GM12878 (cell line): Measurements from ENCODE around the gene TSC22D4. TPM values are rescaled to one million over a fixed set of nuclear protein-coding genes. Genes with fewer than 3 reads are reported as not detected.
A peak's percentile ranks its signal among the peaks of the same experiment; 100 is the strongest.

ENCODE experiments used
- EP300 ChIP-seq, 2 experiments: fragments of 150-350 bp in 1 of 2; IDR thresholded peaks; 2 replicates each; pipeline ENCODE4 v1.6.1; 2011 to 2012; ENCODE audit warnings: low read depth in 2 of 2, low read length in 2 of 2, borderline replicate concordance in 1 of 2, improper control_type of control experiment in 1 of 2, inconsistent platforms in 1 of 2; ENCODE audit not compliant: control insufficient read depth in 1 of 2
- HDAC2 ChIP-seq: fragments of 200-600 bp; sonication (generic); IDR thresholded peaks from 2 replicates; pipeline ENCODE4 v1.6.1; 2017
- HDGF ChIP-seq: fragments of 450-650 bp; IDR thresholded peaks from 2 replicates; pipeline ENCODE4 v1.6.1; 2016; ENCODE audit warnings: antibody characterized with exemption
- IKZF2 ChIP-seq, 2 experiments: fragments of 450-650 bp; IDR thresholded peaks; 2 replicates each; pipeline ENCODE4 v1.6.1; 2017; ENCODE audit warnings: mild to moderate bottlenecking in 2 of 2, moderate library complexity in 2 of 2
- MTA2 ChIP-seq: fragments of 450-650 bp; IDR thresholded peaks from 2 replicates; pipeline ENCODE4 v1.6.1; 2016; ENCODE audit warnings: low read depth, mild to moderate bottlenecking, moderate library complexity
- PAX8 ChIP-seq: fragments of 450-650 bp; IDR thresholded peaks from 2 replicates; pipeline ENCODE4 v1.6.1; 2017; ENCODE audit warnings: mild to moderate bottlenecking, moderate library complexity
- POLR2AphosphoS2 ChIP-seq: IDR thresholded peaks from 2 replicates; pipeline ENCODE4 v1.6.1; 2011; ENCODE audit warnings: low read depth, mild to moderate bottlenecking, low read length, improper control_type of control experiment, moderate library complexity
- RELA ChIP-seq: fragments of 450-650 bp; IDR thresholded peaks from 2 replicates; pipeline ENCODE4 v1.8.0; 2014; ENCODE audit warnings: borderline replicate concordance; ENCODE audit not compliant: partially characterized antibody
- SP1 ChIP-seq: IDR thresholded peaks from one replicate; pipeline ENCODE4 v1.6.1; 2011; ENCODE audit warnings: low read depth, low read length
- SREBF2 ChIP-seq: IDR thresholded peaks from 2 replicates; pipeline ENCODE4 v1.6.1; 2012; ENCODE audit warnings: mild to moderate bottlenecking, low read length
- SRF ChIP-seq, 2 experiments: IDR thresholded peaks; 2 replicates each; pipeline ENCODE4 v1.6.1; 2011; ENCODE audit warnings: low read depth in 2 of 2, low read length in 2 of 2, mild to moderate bottlenecking in 1 of 2, moderate library complexity in 1 of 2
- TCF12 ChIP-seq: IDR thresholded peaks from 2 replicates; pipeline ENCODE4 v1.6.1; 2011; ENCODE audit warnings: low read depth, mild to moderate bottlenecking, low read length
- ZNF384 ChIP-seq: IDR thresholded peaks from 2 replicates; pipeline ENCODE4 v1.6.1; 2012; ENCODE audit warnings: low read depth, mild to moderate bottlenecking, low read length, improper control_type of control experiment, borderline replicate concordance
- polyA plus RNA-seq, 11 experiments: library from polyadenylated mRNA; depleted of rRNA in 4 of 11; unstranded in 6 of 11; stranded (reverse) in 5 of 11; fragments of >200 nt; fragmentation: Nextera tagmentation in 4 of 11; fragmentation: Illumina TruSeq in 1 of 11; extraction: Ambion mirVana in 4 of 11; extraction: Trizol in 1 of 11; gene quantifications; 1 replicate in 1 of 11; 2 replicates in 10 of 11; pipeline versions ENCODE4 v1.2.1 to v1.2.3, GENCODE V29; 2011 to 2016; ENCODE audit warnings: inconsistent platforms in 2 of 11, missing spikeins in 2 of 11, low read depth in 1 of 11
- total RNA-seq, 4 experiments: library from RNA; depleted of rRNA in 3 of 4; stranded (reverse); fragments of >200 nt in 3 of 4; fragmentation: Illumina TruSeq in 1 of 4; extraction: Trizol in 1 of 4; gene quantifications; 2 replicates each; pipeline versions ENCODE4 v1.2.1 to v1.2.3, GENCODE V29; 2013 to 2021
- TF ChIP-seq, protein P1 (sequence below): fragments of 450-650 bp; IDR thresholded peaks from 2 replicates; pipeline ENCODE4 v1.6.1; 2016; ENCODE audit warnings: mild to moderate bottlenecking
- TF ChIP-seq, protein P2 (sequence below): IDR thresholded peaks from 2 replicates; pipeline ENCODE4 v1.6.1; 2012; ENCODE audit warnings: low read depth, low read length, improper control_type of control experiment
- TF ChIP-seq, protein P3 (sequence below): IDR thresholded peaks from 2 replicates; pipeline ENCODE4 v1.6.1; 2012; ENCODE audit warnings: mild to moderate bottlenecking, low read depth, low read length
- TF ChIP-seq, protein P4 (sequence below): fragments of 450-650 bp; IDR thresholded peaks from 2 replicates; pipeline ENCODE4 v1.6.1; 2017; ENCODE audit warnings: mild to moderate bottlenecking, moderate library complexity

TSC22D4 gene
- total and polyA plus RNA-seq, 10 of the 15 experiments (the other 5 are each of a cell fraction or from before 2014, with no cell fraction given), result 0.50 to 65.7 (median 24.4) TPM

DNA sequence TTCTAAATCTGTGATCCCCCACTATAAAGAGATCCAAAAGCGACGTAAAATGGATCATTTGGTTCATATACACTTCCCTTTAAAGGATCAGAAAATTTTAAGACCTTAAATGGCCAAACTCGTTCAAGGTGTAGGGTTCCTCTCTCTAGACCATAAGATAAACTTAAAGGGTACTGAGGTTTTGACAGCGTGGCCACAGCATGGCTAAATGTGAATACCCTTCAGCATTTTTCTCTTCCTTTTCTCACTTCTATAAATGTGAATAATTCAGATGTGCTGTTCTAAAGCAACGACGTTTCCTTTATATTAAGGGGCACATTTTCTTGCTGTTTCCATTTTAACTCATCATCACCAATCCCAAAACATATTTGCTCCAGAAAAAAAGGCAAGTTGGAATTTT lies 55.7 kb downstream of the TSC22D4 start (continued):
- peak; percentile 39 to 42; a peak in 2 of 4 replicates for TF ChIP-seq IKZF2 (IDR thresholded peaks at IDR 0.05)
- TF ChIP-seq ZNF384, result no peak
- TF ChIP-seq, protein P1, sequence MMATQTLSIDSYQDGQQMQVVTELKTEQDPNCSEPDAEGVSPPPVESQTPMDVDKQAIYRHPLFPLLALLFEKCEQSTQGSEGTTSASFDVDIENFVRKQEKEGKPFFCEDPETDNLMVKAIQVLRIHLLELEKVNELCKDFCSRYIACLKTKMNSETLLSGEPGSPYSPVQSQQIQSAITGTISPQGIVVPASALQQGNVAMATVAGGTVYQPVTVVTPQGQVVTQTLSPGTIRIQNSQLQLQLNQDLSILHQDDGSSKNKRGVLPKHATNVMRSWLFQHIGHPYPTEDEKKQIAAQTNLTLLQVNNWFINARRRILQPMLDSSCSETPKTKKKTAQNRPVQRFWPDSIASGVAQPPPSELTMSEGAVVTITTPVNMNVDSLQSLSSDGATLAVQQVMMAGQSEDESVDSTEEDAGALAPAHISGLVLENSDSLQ, result no peak
- TF ChIP-seq MTA2, result peak; percentile 50; the same call in 1 of the 2 replicates
- no peak for TF ChIP-seq HDGF
- TF ChIP-seq EP300 (IDR thresholded peaks at IDR 0.05; ENCODE audit: borderline replicate concordance in 1 of 2, control insufficient read depth in 1 of 2, low read depth in 2 of 2, low read length in 2 of 2), result 0 out of 4 replicates have a peak, but pooled peaks of 1 of the 2 experiments have one; percentile 13
- TF ChIP-seq SREBF2, result no peak
- TF ChIP-seq, protein P2, sequence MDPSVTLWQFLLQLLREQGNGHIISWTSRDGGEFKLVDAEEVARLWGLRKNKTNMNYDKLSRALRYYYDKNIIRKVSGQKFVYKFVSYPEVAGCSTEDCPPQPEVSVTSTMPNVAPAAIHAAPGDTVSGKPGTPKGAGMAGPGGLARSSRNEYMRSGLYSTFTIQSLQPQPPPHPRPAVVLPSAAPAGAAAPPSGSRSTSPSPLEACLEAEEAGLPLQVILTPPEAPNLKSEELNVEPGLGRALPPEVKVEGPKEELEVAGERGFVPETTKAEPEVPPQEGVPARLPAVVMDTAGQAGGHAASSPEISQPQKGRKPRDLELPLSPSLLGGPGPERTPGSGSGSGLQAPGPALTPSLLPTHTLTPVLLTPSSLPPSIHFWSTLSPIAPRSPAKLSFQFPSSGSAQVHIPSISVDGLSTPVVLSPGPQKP, result no peak
- TF ChIP-seq POLR2AphosphoS2, result no peak
- TF ChIP-seq, protein P3, sequence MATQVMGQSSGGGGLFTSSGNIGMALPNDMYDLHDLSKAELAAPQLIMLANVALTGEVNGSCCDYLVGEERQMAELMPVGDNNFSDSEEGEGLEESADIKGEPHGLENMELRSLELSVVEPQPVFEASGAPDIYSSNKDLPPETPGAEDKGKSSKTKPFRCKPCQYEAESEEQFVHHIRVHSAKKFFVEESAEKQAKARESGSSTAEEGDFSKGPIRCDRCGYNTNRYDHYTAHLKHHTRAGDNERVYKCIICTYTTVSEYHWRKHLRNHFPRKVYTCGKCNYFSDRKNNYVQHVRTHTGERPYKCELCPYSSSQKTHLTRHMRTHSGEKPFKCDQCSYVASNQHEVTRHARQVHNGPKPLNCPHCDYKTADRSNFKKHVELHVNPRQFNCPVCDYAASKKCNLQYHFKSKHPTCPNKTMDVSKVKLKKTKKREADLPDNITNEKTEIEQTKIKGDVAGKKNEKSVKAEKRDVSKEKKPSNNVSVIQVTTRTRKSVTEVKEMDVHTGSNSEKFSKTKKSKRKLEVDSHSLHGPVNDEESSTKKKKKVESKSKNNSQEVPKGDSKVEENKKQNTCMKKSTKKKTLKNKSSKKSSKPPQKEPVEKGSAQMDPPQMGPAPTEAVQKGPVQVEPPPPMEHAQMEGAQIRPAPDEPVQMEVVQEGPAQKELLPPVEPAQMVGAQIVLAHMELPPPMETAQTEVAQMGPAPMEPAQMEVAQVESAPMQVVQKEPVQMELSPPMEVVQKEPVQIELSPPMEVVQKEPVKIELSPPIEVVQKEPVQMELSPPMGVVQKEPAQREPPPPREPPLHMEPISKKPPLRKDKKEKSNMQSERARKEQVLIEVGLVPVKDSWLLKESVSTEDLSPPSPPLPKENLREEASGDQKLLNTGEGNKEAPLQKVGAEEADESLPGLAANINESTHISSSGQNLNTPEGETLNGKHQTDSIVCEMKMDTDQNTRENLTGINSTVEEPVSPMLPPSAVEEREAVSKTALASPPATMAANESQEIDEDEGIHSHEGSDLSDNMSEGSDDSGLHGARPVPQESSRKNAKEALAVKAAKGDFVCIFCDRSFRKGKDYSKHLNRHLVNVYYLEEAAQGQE, result no peak
- peak in 1 of 2 experiments; percentile 41; a peak in 1 of 4 replicates for TF ChIP-seq SRF (IDR thresholded peaks at IDR 0.05; ENCODE audit: low read depth in 2 of 2, low read length in 2 of 2)
- 0 out of 2 replicates have a peak, but pooled peaks have one; percentile 26 for TF ChIP-seq PAX8
- TF ChIP-seq TCF12, result no peak
- no peak for TF ChIP-seq HDAC2
- TF ChIP-seq SP1, result no peak
- TF ChIP-seq, protein P4, sequence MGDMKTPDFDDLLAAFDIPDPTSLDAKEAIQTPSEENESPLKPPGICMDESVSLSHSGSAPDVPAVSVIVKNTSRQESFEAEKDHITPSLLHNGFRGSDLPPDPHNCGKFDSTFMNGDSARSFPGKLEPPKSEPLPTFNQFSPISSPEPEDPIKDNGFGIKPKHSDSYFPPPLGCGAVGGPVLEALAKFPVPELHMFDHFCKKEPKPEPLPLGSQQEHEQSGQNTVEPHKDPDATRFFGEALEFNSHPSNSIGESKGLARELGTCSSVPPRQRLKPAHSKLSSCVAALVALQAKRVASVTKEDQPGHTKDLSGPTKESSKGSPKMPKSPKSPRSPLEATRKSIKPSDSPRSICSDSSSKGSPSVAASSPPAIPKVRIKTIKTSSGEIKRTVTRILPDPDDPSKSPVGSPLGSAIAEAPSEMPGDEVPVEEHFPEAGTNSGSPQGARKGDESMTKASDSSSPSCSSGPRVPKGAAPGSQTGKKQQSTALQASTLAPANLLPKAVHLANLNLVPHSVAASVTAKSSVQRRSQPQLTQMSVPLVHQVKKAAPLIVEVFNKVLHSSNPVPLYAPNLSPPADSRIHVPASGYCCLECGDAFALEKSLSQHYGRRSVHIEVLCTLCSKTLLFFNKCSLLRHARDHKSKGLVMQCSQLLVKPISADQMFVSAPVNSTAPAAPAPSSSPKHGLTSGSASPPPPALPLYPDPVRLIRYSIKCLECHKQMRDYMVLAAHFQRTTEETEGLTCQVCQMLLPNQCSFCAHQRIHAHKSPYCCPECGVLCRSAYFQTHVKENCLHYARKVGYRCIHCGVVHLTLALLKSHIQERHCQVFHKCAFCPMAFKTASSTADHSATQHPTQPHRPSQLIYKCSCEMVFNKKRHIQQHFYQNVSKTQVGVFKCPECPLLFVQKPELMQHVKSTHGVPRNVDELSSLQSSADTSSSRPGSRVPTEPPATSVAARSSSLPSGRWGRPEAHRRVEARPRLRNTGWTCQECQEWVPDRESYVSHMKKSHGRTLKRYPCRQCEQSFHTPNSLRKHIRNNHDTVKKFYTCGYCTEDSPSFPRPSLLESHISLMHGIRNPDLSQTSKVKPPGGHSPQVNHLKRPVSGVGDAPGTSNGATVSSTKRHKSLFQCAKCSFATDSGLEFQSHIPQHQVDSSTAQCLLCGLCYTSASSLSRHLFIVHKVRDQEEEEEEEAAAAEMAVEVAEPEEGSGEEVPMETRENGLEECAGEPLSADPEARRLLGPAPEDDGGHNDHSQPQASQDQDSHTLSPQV, result 0 out of 2 replicates have a peak, but pooled peaks have one; percentile 3
- TF ChIP-seq RELA, result no peak
